HL-60 (cell line): ENCODE measurements around the gene SLC22A1.

ENCODE experiments used
- DNase-seq, 2 experiments: peaks; one replicate each; pipeline ENCODE4 v3.0.0-alpha.2; 2010 to 2020; ENCODE audit warnings: low read depth in 1 of 2, low spot score in 1 of 2
- H3K27ac ChIP-seq: fragments of 250-450 bp; sonication (Bioruptor Pico); replicated peaks from 2 replicates; pipeline ENCODE4 v1.5.1; 2020; ENCODE audit warnings: mild to moderate bottlenecking, moderate library complexity
- H3K27me3 ChIP-seq: fragments of 250-450 bp; sonication (Bioruptor Pico); 2 replicates; pipeline ENCODE4 v1.5.1; 2021; ENCODE audit warnings: mild to moderate bottlenecking, moderate library complexity; ENCODE audit not compliant: insufficient read depth, poor library complexity, severe bottlenecking
- H3K4me3 ChIP-seq: replicated peaks from 2 replicates; pipeline ENCODE4 v1.5.1; 2011; ENCODE audit warnings: mild to moderate bottlenecking, control low read depth, low read length; ENCODE audit not compliant: insufficient read depth
- GABPA ChIP-seq: IDR thresholded peaks from 2 replicates; pipeline ENCODE4 v1.6.1; 2012; ENCODE audit warnings: low read depth
- POLR2AphosphoS5 ChIP-seq: IDR thresholded peaks from 2 replicates; pipeline ENCODE4 v1.6.1; 2012; ENCODE audit warnings: low read depth
- SPI1 ChIP-seq: IDR thresholded peaks from 2 replicates; pipeline ENCODE4 v1.6.1; 2012; ENCODE audit warnings: low read depth, mild to moderate bottlenecking, borderline replicate concordance
- TF ChIP-seq, protein P1 (sequence below): IDR thresholded peaks from 2 replicates; pipeline ENCODE4 v1.6.1; 2012; ENCODE audit warnings: low read depth; ENCODE audit not compliant: insufficient replicate concordance
- TF ChIP-seq, protein P2 (sequence below): IDR thresholded peaks from one replicate; pipeline ENCODE4 v1.5.1; 2011; ENCODE audit warnings: low read length, control low read depth, inconsistent platforms; ENCODE audit not compliant: insufficient read depth

The SLC22A1 gene

DNA sequence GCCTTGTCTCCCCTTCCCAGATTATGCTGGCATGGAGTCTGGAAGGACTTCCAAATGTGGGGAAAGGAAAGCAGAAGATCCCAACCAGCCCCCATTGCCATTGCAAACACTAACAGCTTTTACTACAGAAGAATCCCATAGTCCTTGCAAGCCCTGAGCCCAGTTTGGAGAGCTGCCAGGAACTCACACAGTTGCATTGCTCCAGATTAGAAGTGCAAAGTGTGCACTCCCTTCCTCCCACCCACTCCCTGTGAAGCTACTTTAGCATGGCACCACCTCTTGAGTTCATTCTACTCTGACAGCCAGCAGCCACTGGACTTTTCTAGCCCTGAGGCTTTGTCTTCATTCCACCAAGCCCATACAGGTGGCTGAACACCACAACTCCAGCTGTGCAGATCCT lies 69.4 kb downstream of the SLC22A1 start:
- Histone ChIP-seq H3K4me3 (no peak overlapping the region), H3K27ac (no peak overlapping the region), H3K27me3 (no peaks in the 10 kb centered on the region)
- TF ChIP-seq, protein P1, sequence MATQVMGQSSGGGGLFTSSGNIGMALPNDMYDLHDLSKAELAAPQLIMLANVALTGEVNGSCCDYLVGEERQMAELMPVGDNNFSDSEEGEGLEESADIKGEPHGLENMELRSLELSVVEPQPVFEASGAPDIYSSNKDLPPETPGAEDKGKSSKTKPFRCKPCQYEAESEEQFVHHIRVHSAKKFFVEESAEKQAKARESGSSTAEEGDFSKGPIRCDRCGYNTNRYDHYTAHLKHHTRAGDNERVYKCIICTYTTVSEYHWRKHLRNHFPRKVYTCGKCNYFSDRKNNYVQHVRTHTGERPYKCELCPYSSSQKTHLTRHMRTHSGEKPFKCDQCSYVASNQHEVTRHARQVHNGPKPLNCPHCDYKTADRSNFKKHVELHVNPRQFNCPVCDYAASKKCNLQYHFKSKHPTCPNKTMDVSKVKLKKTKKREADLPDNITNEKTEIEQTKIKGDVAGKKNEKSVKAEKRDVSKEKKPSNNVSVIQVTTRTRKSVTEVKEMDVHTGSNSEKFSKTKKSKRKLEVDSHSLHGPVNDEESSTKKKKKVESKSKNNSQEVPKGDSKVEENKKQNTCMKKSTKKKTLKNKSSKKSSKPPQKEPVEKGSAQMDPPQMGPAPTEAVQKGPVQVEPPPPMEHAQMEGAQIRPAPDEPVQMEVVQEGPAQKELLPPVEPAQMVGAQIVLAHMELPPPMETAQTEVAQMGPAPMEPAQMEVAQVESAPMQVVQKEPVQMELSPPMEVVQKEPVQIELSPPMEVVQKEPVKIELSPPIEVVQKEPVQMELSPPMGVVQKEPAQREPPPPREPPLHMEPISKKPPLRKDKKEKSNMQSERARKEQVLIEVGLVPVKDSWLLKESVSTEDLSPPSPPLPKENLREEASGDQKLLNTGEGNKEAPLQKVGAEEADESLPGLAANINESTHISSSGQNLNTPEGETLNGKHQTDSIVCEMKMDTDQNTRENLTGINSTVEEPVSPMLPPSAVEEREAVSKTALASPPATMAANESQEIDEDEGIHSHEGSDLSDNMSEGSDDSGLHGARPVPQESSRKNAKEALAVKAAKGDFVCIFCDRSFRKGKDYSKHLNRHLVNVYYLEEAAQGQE = no peak
- TF ChIP-seq, protein P2, sequence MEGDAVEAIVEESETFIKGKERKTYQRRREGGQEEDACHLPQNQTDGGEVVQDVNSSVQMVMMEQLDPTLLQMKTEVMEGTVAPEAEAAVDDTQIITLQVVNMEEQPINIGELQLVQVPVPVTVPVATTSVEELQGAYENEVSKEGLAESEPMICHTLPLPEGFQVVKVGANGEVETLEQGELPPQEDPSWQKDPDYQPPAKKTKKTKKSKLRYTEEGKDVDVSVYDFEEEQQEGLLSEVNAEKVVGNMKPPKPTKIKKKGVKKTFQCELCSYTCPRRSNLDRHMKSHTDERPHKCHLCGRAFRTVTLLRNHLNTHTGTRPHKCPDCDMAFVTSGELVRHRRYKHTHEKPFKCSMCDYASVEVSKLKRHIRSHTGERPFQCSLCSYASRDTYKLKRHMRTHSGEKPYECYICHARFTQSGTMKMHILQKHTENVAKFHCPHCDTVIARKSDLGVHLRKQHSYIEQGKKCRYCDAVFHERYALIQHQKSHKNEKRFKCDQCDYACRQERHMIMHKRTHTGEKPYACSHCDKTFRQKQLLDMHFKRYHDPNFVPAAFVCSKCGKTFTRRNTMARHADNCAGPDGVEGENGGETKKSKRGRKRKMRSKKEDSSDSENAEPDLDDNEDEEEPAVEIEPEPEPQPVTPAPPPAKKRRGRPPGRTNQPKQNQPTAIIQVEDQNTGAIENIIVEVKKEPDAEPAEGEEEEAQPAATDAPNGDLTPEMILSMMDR = no peak
- TF ChIP-seq GABPA (no peak), POLR2AphosphoS5 (no peak), SPI1 (no peak)
- DNase-seq = no peak

DNA sequence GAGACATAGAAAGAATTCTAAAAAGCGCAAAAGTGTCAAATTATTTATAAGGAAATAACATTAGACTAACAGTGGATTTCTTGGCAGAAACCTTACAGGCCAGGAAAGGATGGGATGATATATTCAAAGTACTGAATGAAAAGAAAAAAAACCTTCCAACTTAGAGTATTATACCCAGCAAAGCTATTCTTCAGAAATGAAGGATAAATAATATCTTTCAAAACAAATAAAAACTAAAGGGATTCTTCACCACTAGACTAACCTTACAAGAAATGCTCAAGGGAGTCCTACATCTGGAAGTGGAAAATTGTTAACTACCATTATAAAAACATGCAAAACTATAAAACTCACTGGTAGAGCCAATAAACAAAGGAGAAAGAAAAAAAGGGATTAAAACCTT lies 71.2 kb downstream of the SLC22A1 start:
- Histone ChIP-seq H3K4me3 (no peak overlapping the region), H3K27ac (no peak overlapping the region), H3K27me3 (peaks cover 2% of the 10 kb centered on the region)
- no peak for DNase-seq
- TF ChIP-seq GABPA = no peak

DNA sequence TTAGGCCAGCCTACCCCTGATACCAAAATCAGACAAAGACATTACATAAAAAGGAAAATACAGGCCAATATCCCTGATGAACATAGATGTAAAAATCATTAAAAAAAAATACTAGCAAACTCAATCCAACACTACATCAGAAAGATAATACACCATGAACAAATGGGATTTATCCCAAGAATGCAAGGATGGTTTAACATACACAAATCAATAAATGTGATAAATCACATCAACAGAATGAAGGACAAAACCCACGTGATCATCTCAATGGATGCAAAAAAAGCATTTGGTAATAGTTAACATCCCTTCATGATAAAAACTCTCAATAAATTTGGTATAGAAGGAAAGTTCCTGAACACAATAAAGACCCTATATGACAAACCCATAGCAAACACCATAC lies 73.2 kb downstream of the SLC22A1 start:
- no peak for DNase-seq
- Histone ChIP-seq H3K27ac (no peak overlapping the region), H3K4me3 (no peak overlapping the region), H3K27me3 (peaks cover 2% of the 10 kb centered on the region)
- no peak for TF ChIP-seq GABPA
- TF ChIP-seq POLR2AphosphoS5 = no peak
- TF ChIP-seq, protein P1 = no peak
- TF ChIP-seq, protein P2 = no peak
- no peak for TF ChIP-seq SPI1

DNA sequence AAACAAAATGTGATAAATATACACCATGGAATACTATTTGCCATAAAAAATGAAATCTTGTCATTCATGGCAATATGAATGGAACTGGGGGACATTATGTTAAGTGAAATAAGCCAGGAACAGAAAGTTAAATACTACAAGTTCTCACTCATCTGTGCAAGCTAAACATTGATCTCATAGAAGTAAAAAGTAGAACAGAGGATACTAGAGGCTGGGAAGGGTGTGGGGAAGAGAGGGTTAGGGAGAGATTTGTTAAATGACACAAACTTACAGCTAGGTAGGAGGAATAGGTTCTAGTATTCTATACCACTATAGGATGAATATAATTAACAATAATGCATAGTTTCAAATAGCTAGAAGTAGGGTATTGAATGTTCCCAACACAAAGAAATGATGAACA lies 76.0 kb downstream of the SLC22A1 start:
- Histone ChIP-seq H3K27me3 (peaks cover 2% of the 10 kb centered on the region), H3K27ac (no peak overlapping the region), H3K4me3 (no peak overlapping the region)
- DNase-seq = no peak
- TF ChIP-seq GABPA (no peak), POLR2AphosphoS5 (no peak), SPI1 (no peak)
- TF ChIP-seq, protein P2 = no peak
- TF ChIP-seq, protein P1 = no peak
